OCI-LY7 (cell line): ENCODE measurements around the gene VNN1.

Source experiments
- EZH2phosphoT487 ChIP-seq: fragments of 200-600 bp; sonication (generic); IDR thresholded peaks from 2 replicates; pipeline ENCODE4 v1.6.1; 2018; ENCODE audit warnings: low read depth, borderline replicate concordance, mild to moderate bottlenecking, mixed run types, antibody characterized with exemption, low read length, moderate library complexity, mixed read lengths
- TF ChIP-seq, protein P1 (sequence below): fragments of 200-600 bp; sonication (generic); conservative IDR thresholded peaks from 2 replicates; pipeline ENCODE4 v1.5.1; 2014; ENCODE audit warnings: mild to moderate bottlenecking, antibody characterized with exemption, low read length, moderate library complexity, mixed read lengths

DNA sequence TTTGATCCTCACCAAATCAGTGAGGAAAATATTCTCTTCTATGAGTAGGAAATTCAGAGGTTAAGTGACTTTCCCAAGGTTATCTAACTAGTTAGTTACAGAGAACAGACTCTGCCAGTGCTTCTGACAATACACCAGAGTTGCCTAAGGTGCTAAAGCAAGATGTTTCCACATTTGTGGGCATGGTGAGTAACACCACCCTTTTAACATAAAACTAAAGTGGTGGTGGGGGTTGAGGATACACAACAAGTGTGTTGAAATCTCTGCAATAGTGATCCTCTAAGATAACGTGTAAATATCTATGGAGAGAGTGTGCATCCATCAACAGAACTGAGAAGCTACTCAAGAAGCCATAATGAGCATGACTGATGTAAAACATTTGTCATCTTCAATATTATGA, 32.2 kb upstream of the VNN1 start:
- TF ChIP-seq, protein P1, sequence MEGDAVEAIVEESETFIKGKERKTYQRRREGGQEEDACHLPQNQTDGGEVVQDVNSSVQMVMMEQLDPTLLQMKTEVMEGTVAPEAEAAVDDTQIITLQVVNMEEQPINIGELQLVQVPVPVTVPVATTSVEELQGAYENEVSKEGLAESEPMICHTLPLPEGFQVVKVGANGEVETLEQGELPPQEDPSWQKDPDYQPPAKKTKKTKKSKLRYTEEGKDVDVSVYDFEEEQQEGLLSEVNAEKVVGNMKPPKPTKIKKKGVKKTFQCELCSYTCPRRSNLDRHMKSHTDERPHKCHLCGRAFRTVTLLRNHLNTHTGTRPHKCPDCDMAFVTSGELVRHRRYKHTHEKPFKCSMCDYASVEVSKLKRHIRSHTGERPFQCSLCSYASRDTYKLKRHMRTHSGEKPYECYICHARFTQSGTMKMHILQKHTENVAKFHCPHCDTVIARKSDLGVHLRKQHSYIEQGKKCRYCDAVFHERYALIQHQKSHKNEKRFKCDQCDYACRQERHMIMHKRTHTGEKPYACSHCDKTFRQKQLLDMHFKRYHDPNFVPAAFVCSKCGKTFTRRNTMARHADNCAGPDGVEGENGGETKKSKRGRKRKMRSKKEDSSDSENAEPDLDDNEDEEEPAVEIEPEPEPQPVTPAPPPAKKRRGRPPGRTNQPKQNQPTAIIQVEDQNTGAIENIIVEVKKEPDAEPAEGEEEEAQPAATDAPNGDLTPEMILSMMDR, result no peak
- no peak for TF ChIP-seq EZH2phosphoT487
